H1 (cell line): Measurements from ENCODE around the gene COG3. TPM values are rescaled to one million over a fixed set of nuclear protein-coding genes. Genes with fewer than 3 reads are reported as not detected.

ENCODE experiments used
- CTCF ChIA-PET: fragments of 300-600 bp; sonication (Branson Sonifier 250); formaldehyde crosslinking; loops from one replicate; lab custom pipeline; 2021; ENCODE audit not compliant: partially characterized antibody; lab: Charles Lee
- POLR2A ChIA-PET: fragments of 300-600 bp; sonication (Branson Sonifier 250); formaldehyde crosslinking; loops from one replicate; lab custom pipeline; 2021; ENCODE audit warnings: inconsistent platforms; ENCODE audit not compliant: partially characterized antibody; lab: Charles Lee
- DNase-seq, 2 experiments: peaks; one replicate each; pipeline versions ENCODE4 v3.0.0 to v3.0.0-alpha.2; 2010 to 2022; ENCODE audit warnings: low spot score in 2 of 2, low read depth in 1 of 2, mixed read lengths in 1 of 2
- FAIRE-seq: peaks from 2 replicates; lab custom pipeline; 2011; peaks lifted over from hg19 to GRCh38; lab: Jason Lieb, UNC
- H2AFZ ChIP-seq: 2 replicates; pipeline ENCODE4 v1.8.1; 2012; ENCODE audit warnings: low read length, inconsistent platforms
- H2AK5ac ChIP-seq: 2 replicates; pipeline ENCODE4 v1.6.1; 2013; ENCODE audit warnings: low read depth, low read length
- H2BK120ac ChIP-seq: replicated peaks from 2 replicates; pipeline ENCODE3; 2013; ENCODE audit warnings: low read depth, low read length, inconsistent platforms
- H2BK12ac ChIP-seq: 2 replicates; pipeline ENCODE4 v1.6.1; 2013; ENCODE audit warnings: low read depth, low read length
- H2BK15ac ChIP-seq: 2 replicates; pipeline ENCODE4 v1.6.1; 2013; ENCODE audit warnings: low read length
- H2BK20ac ChIP-seq: 2 replicates; pipeline ENCODE4 v1.6.1; 2013; ENCODE audit warnings: low read length
- H2BK5ac ChIP-seq: 2 replicates; pipeline ENCODE4 v1.6.1; 2013; ENCODE audit warnings: low read depth, low read length
- H3K14ac ChIP-seq: 2 replicates; pipeline ENCODE4 v1.6.1; 2013; ENCODE audit warnings: inconsistent platforms; ENCODE audit not compliant: insufficient read length
- H3K18ac ChIP-seq: 2 replicates; pipeline ENCODE4 v1.6.1; 2013; ENCODE audit warnings: low read length; ENCODE audit errors: extremely low read depth
- H3K23ac ChIP-seq: 2 replicates; pipeline ENCODE4 v1.6.1; 2013; ENCODE audit warnings: inconsistent platforms; ENCODE audit not compliant: insufficient read length
- H3K23me2 ChIP-seq: 2 replicates; pipeline ENCODE4 v1.6.1; 2013; ENCODE audit warnings: low read depth, low read length
- H3K27ac ChIP-seq: 2 replicates; pipeline ENCODE4 v1.6.1; 2011; ENCODE audit warnings: low read depth, low read length, inconsistent platforms
- H3K27me3 ChIP-seq, 4 experiments: replicated peaks in 1 of 4; 1 replicate in 1 of 4; 2 replicates in 3 of 4; pipeline versions ENCODE4 v1.6.1 to v1.8.1; 2011 to 2013; ENCODE audit warnings: low read length in 3 of 4, mild to moderate bottlenecking in 3 of 4, inconsistent platforms in 2 of 4, mixed read lengths in 2 of 4, moderate library complexity in 1 of 4; ENCODE audit not compliant: control insufficient read depth in 3 of 4, insufficient read depth in 3 of 4; ENCODE audit errors: extremely low read depth in 1 of 4
- H3K36me3 ChIP-seq, 4 experiments: 2 replicates each; pipeline versions ENCODE4 v1.6.1 to v1.8.1; 2011 to 2013; ENCODE audit warnings: mild to moderate bottlenecking in 4 of 4, low read length in 3 of 4, moderate library complexity in 2 of 4, control low read depth in 1 of 4, inconsistent platforms in 1 of 4; ENCODE audit not compliant: insufficient read depth in 4 of 4, control insufficient read depth in 2 of 4
- H3K4ac ChIP-seq: replicated peaks from 2 replicates; pipeline ENCODE3; 2013; ENCODE audit warnings: low read length, low read depth, mixed read lengths, inconsistent platforms; ENCODE audit not compliant: insufficient read length
- H3K4me1 ChIP-seq, 4 experiments: replicated peaks in 1 of 4; 1 replicate in 1 of 4; 2 replicates in 3 of 4; pipeline versions ENCODE4 v1.6.1 to v1.8.1; 2011 to 2013; ENCODE audit warnings: low read length in 3 of 4, inconsistent platforms in 2 of 4, mixed read lengths in 1 of 4; ENCODE audit not compliant: insufficient read depth in 4 of 4, control insufficient read depth in 3 of 4
- H3K4me2 ChIP-seq, 2 experiments: 2 replicates each; pipeline versions ENCODE4 v1.6.1 to v1.8.1; 2011 to 2013; ENCODE audit warnings: low read depth in 2 of 2, low read length in 2 of 2, control low read depth in 1 of 2, inconsistent platforms in 1 of 2, mild to moderate bottlenecking in 1 of 2; ENCODE audit not compliant: insufficient read depth in 1 of 2
- H3K4me3 ChIP-seq, 4 experiments: fragments of 200-600, 300-600 bp in 1 of 4; sonication (generic), shearing (Covaris generic), sonication (Bioruptor Twin) in 1 of 4; 2 replicates each; pipeline versions ENCODE4 v1.5.1 to v1.8.1; 2011 to 2016; ENCODE audit warnings: low read length in 4 of 4, low read depth in 3 of 4, control low read depth in 2 of 4, inconsistent platforms in 2 of 4, mild to moderate bottlenecking in 2 of 4, mixed read lengths in 1 of 4, moderate library complexity in 1 of 4; ENCODE audit not compliant: insufficient read depth in 2 of 4; ENCODE audit errors: extremely low read depth in 1 of 4
- H3K56ac ChIP-seq: replicated peaks from 2 replicates; pipeline ENCODE3; 2013; ENCODE audit warnings: low read depth, mild to moderate bottlenecking, mixed read lengths, low read length, inconsistent platforms; ENCODE audit not compliant: insufficient read length
- H3K79me1 ChIP-seq: 2 replicates; pipeline ENCODE4 v1.6.1; 2013; ENCODE audit warnings: low read depth, low read length, control low read depth
- H3K79me2 ChIP-seq, 2 experiments: 2 replicates each; pipeline versions ENCODE4 v1.6.1 to v1.8.1; 2012 to 2013; ENCODE audit warnings: low read length in 2 of 2, mild to moderate bottlenecking in 2 of 2, inconsistent platforms in 1 of 2; ENCODE audit not compliant: insufficient read depth in 2 of 2, control insufficient read depth in 1 of 2
- H3K9ac ChIP-seq, 4 experiments: replicated peaks in 1 of 4; 1 replicate in 1 of 4; 2 replicates in 3 of 4; pipeline versions ENCODE4 v1.6.1 to v1.8.1; 2011 to 2013; ENCODE audit warnings: low read depth in 3 of 4, low read length in 3 of 4, control low read depth in 2 of 4, mild to moderate bottlenecking in 2 of 4, moderate library complexity in 2 of 4, inconsistent platforms in 1 of 4; ENCODE audit errors: extremely low read depth in 1 of 4
- H3K9me3 ChIP-seq, 2 experiments: 2 replicates each; pipeline versions ENCODE4 v1.6.1 to v1.8.1; 2012 to 2013; ENCODE audit warnings: mild to moderate bottlenecking in 2 of 2, moderate library complexity in 2 of 2, control low read depth in 1 of 2, inconsistent platforms in 1 of 2, low read depth in 1 of 2, low read length in 1 of 2, mixed read lengths in 1 of 2; ENCODE audit not compliant: insufficient read depth in 2 of 2
- H4K20me1 ChIP-seq, 2 experiments: replicated peaks in 1 of 2; 2 replicates each; pipeline versions ENCODE3 to v1.8.1; 2011 to 2013; ENCODE audit warnings: inconsistent platforms in 2 of 2, low read length in 2 of 2, mild to moderate bottlenecking in 1 of 2; ENCODE audit not compliant: insufficient read depth in 2 of 2, control insufficient read depth in 1 of 2
- H4K5ac ChIP-seq: 2 replicates; pipeline ENCODE4 v1.6.1; 2013; ENCODE audit warnings: low read length, low read depth, mixed read lengths, inconsistent platforms; ENCODE audit not compliant: insufficient read length
- H4K8ac ChIP-seq: 2 replicates; pipeline ENCODE4 v1.8.0; 2013; ENCODE audit warnings: mild to moderate bottlenecking, moderate library complexity, low read length, inconsistent platforms; ENCODE audit not compliant: insufficient read depth; ENCODE audit errors: extremely low read depth
- H4K91ac ChIP-seq: replicated peaks from 2 replicates; pipeline ENCODE3; 2013; ENCODE audit warnings: low read length, mixed read lengths, inconsistent platforms; ENCODE audit not compliant: insufficient read length
- BCL11A ChIP-seq, 2 experiments: IDR thresholded peaks; one replicate each; pipeline ENCODE4 v1.6.1; 2011; ENCODE audit warnings: low read depth in 2 of 2, low read length in 2 of 2, mild to moderate bottlenecking in 2 of 2
- BRCA1 ChIP-seq: IDR thresholded peaks from 2 replicates; pipeline ENCODE4 v1.6.1; 2012; ENCODE audit warnings: low read depth, low read length, improper control_type of control experiment
- CBX8 ChIP-seq: fragments of 300-800, 300-1000 bp; sonication (generic); IDR thresholded peaks from 2 replicates; pipeline ENCODE4 v1.7.1; 2016; ENCODE audit warnings: low read depth, low read length, borderline replicate concordance
- CEBPB ChIP-seq: IDR thresholded peaks from 2 replicates; pipeline ENCODE4 v1.6.1; 2012; ENCODE audit warnings: low read depth, low read length
- CHD1 ChIP-seq: IDR thresholded peaks from 2 replicates; pipeline ENCODE4 v1.6.1; 2012; ENCODE audit warnings: low read depth, low read length, improper control_type of control experiment
- CREB1 ChIP-seq: IDR thresholded peaks from 2 replicates; pipeline ENCODE4 v1.6.1; 2012; ENCODE audit warnings: inconsistent platforms
- HDAC2 ChIP-seq, 2 experiments: fragments of 300-600 bp in 1 of 2; sonication (generic) in 1 of 2; IDR thresholded peaks; 2 replicates each; pipeline ENCODE4 v1.6.1; 2011 to 2012; ENCODE audit warnings: low read depth in 2 of 2, low read length in 2 of 2, mild to moderate bottlenecking in 2 of 2, moderate library complexity in 2 of 2, borderline replicate concordance in 1 of 2, inconsistent platforms in 1 of 2
- HDAC6 ChIP-seq: IDR thresholded peaks from one replicate; pipeline ENCODE4 v1.7.1; 2012; ENCODE audit warnings: low read depth, mild to moderate bottlenecking, inconsistent platforms, low read length, moderate library complexity
- POLR2AphosphoS5 ChIP-seq: IDR thresholded peaks from 2 replicates; pipeline ENCODE4 v1.6.1; 2011; ENCODE audit warnings: low read depth, low read length
- RAD21 ChIP-seq, 2 experiments: IDR thresholded peaks in 1 of 2; conservative IDR thresholded peaks in 1 of 2; 2 replicates each; pipeline ENCODE4 v1.6.1; 2011; ENCODE audit warnings: low read depth in 2 of 2, low read length in 2 of 2, improper control_type of control experiment in 1 of 2, inconsistent platforms in 1 of 2, mild to moderate bottlenecking in 1 of 2, moderate library complexity in 1 of 2
- SUZ12 ChIP-seq: fragments of 200-600 bp; sonication (generic); IDR thresholded peaks from 2 replicates; pipeline ENCODE4 v1.6.1; 2012; ENCODE audit warnings: mild to moderate bottlenecking, inconsistent platforms, low read length, moderate library complexity, mixed read lengths
- TAF7 ChIP-seq: optimal IDR thresholded peaks from 2 replicates; pipeline ENCODE3; 2011; ENCODE audit warnings: low read depth, mild to moderate bottlenecking, inconsistent platforms, low read length, moderate library complexity, borderline replicate concordance
- YY1 ChIP-seq: IDR thresholded peaks from 2 replicates; pipeline ENCODE4 v1.6.1; 2011; ENCODE audit warnings: low read depth, mild to moderate bottlenecking, low read length
- WGBS, 2 experiments: shearing (Covaris generic) in 1 of 2; methylation state at CpG; one replicate each; pipeline versions ENCODE4 v1.1.6 to v1.1.7; 2013 to 2015; ENCODE audit warnings: low lambda C conversion rate in 2 of 2, mixed read lengths in 2 of 2, inconsistent platforms in 1 of 2, low coverage in 1 of 2, missing lambda C conversion rate in 1 of 2; ENCODE audit not compliant: insufficient replicate concordance in 2 of 2, insufficient coverage in 1 of 2, insufficient read length in 1 of 2; ENCODE audit errors: extremely low coverage in 1 of 2, missing lambda C conversion rate in 1 of 2; 5-methylcytosine and 5-hydroxymethylcytosine counted together
- polyA plus RNA-seq, 7 experiments: library from polyadenylated mRNA; depleted of rRNA in 3 of 7; stranded (reverse) in 5 of 7; unstranded in 2 of 7; fragments of >200 nt in 5 of 7; fragments of 200-250 nt in 2 of 7; gene quantifications; 1 replicate in 5 of 7; 2 replicates in 1 of 7; 4 replicates in 1 of 7; pipeline versions ENCODE4 v1.2.1 to v1.2.3, GENCODE V29; 2011 to 2013; ENCODE audit warnings: missing spikeins in 2 of 7, mixed read lengths in 2 of 7
- total RNA-seq: library from RNA; stranded (reverse); fragmentation: NEBNext Ultra II Directional; extraction: Animal tissue kit (Norgen Biotek cat#: 25700); gene quantifications from 2 replicates; pipeline ENCODE4 v1.2.1, GENCODE V29; 2021
- TF ChIP-seq, protein P1 (sequence below): IDR thresholded peaks from 2 replicates; pipeline ENCODE4 v1.6.1; 2012; ENCODE audit warnings: inconsistent platforms

The COG3 gene
- total and polyA plus RNA-seq, 2 of the 8 experiments (the other 6 are each of a cell fraction or from before 2014, with no cell fraction given), result 12.7 to 13.5 TPM

- Histone ChIP-seq H3K27ac (no peak overlapping the region), H2BK15ac (no peak overlapping the region), H2AFZ (no peak overlapping the region), H3K18ac (no peak overlapping the region), H2AK5ac (no peak overlapping the region), H2BK20ac (no peak overlapping the region), H4K8ac (no peak overlapping the region), H3K79me1 (no peaks in the 10 kb centered on the region), H3K36me3 (no peaks in the 10 kb centered on the region), H3K23me2 (no peaks in the 10 kb centered on the region), H3K23ac (no peak overlapping the region), H3K9me3 (no peaks in the 10 kb centered on the region), H3K4me3 (no peak overlapping the region), H3K79me2 (no peaks in the 10 kb centered on the region), H2BK120ac (no peak overlapping the region), H3K27me3 (no peaks in the 10 kb centered on the region), H4K91ac (no peak overlapping the region), H2BK12ac (no peak overlapping the region), H2BK5ac (no peak overlapping the region), H3K4me2 (no peak overlapping the region), H3K9ac (no peak overlapping the region), H3K4me1 (no peaks in the 10 kb centered on the region), H3K14ac (no peak overlapping the region), H4K5ac (no peak overlapping the region), H3K56ac (no peak overlapping the region), H3K4ac (no peak overlapping the region), H4K20me1 (no peaks in the 10 kb centered on the region)
- CTCF ChIA-PET, result interaction anchor here (1.0 kb wide), 1 partner anchor 157 kb away, joined by 3 read pairs; no protein-coding TSS in a partner anchor
- POLR2A ChIA-PET, result interaction anchor here (1.0 kb wide), 1 partner anchor 9 kb away, joined by 3 read pairs; no protein-coding TSS in a partner anchor
- FAIRE-seq (no peak), DNase-seq (no peak)
- 82% methylated on average over 6 of the region's 6 CpGs; no CpG with 5 or more reads in 1 of the 2 experiments for WGBS, 2 experiments
- TF ChIP-seq CEBPB (no peak), TAF7 (no peak), CREB1 (no peak), HDAC2 (IDR thresholded peaks at IDR 0.05; ENCODE audit: borderline replicate concordance in 1 of 2, low read depth in 2 of 2, low read length in 2 of 2) (no peak), HDAC6 (no peak), BCL11A (IDR thresholded peaks at IDR 0.05; ENCODE audit: low read depth in 2 of 2, low read length in 2 of 2) (no peak), POLR2AphosphoS5 (no peak), RAD21 (IDR thresholded peaks at IDR 0.05 in 1 of 2, conservative IDR thresholded peaks at IDR 0.05 in 1 of 2; ENCODE audit: low read depth in 2 of 2, low read length in 2 of 2) (no peak), YY1 (no peak), BRCA1 (no peak), SUZ12 (no peak), CHD1 (no peak), CBX8 (no peak)
- TF ChIP-seq, protein P1, sequence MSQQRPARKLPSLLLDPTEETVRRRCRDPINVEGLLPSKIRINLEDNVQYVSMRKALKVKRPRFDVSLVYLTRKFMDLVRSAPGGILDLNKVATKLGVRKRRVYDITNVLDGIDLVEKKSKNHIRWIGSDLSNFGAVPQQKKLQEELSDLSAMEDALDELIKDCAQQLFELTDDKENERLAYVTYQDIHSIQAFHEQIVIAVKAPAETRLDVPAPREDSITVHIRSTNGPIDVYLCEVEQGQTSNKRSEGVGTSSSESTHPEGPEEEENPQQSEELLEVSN, result no peak
These were observed 83.5 kb downstream of the COG3 start for GRCh38 chr13:45548281-45548680.
